Suprapubic skin (tissue), 4 donors: ENCODE data around the gene CENPM. TPM values are rescaled to one million over a fixed set of nuclear protein-coding genes. Genes with fewer than 3 reads are reported as not detected.

Experiments used
- DNase-seq, 2 donors: peaks; one replicate each; pipeline ENCODE4 v3.0.0-alpha.2; 2019; ENCODE audit warnings: low spot score in 2 of 2
- H3K27ac ChIP-seq: fragments of 200-600 bp; sonication (generic); one replicate; pipeline ENCODE4 v1.5.1; 2019
- H3K27me3 ChIP-seq: fragments of 200-600 bp; sonication (generic); one replicate; pipeline ENCODE4 v1.5.1; 2019
- H3K36me3 ChIP-seq: fragments of 200-600 bp; sonication (generic); one replicate; pipeline ENCODE4 v1.5.1; 2019
- H3K4me1 ChIP-seq: fragments of 200-600 bp; sonication (generic); one replicate; pipeline ENCODE4 v1.5.1; 2019
- H3K4me3 ChIP-seq: fragments of 200-600 bp; sonication (generic); one replicate; pipeline ENCODE4 v1.5.1; 2019; ENCODE audit warnings: mild to moderate bottlenecking
- H3K9me3 ChIP-seq: fragments of 200-600 bp; sonication (generic); one replicate; pipeline ENCODE4 v1.5.1; 2019
- EP300 ChIP-seq: sonication (generic); formaldehyde crosslinking; IDR thresholded peaks from one replicate; pipeline ENCODE4 v1.6.1; 2017; ENCODE audit warnings: antibody characterized with exemption
- POLR2A ChIP-seq, 2 donors: fragments of 450-650 bp; IDR thresholded peaks; one replicate each; pipeline ENCODE4 v1.6.1; 2017; ENCODE audit warnings: antibody characterized with exemption in 2 of 2, mild to moderate bottlenecking in 2 of 2, moderate library complexity in 2 of 2
- POLR2AphosphoS5 ChIP-seq, 3 donors: sonication (generic); formaldehyde crosslinking; IDR thresholded peaks; one replicate each; pipeline ENCODE4 v1.6.1; 2017; ENCODE audit warnings: antibody characterized with exemption in 3 of 3
- whole genome bisulfite sequencing: methylation state at CpG from one replicate; pipeline ENCODE4 v1.1.5; 2018; 5-methylcytosine and 5-hydroxymethylcytosine counted together
- total RNA-seq, 4 donors: library from RNA; depleted of rRNA; stranded (reverse); fragments of >200 nt; gene quantifications; one replicate each; pipeline ENCODE4 v1.1.0, GENCODE V29; 2016
- TF ChIP-seq, protein P1 (sequence below), 2 donors: fragments of 200-600 bp in 1 of 2; fragments of 450-650 bp in 1 of 2; sonication (generic) in 1 of 2; IDR thresholded peaks; one replicate each; pipeline ENCODE4 v1.5.1; 2016 to 2019; ENCODE audit warnings: antibody characterized with exemption in 2 of 2, mild to moderate bottlenecking in 1 of 2, moderate library complexity in 1 of 2

Gene CENPM
- total RNA-seq, 4 donors from 2014 or later, result 8.8 to 16.5 (median 9.2) TPM

- Histone ChIP-seq H3K9me3 (no peaks in the 10 kb centered on the region), H3K27ac (no peak overlapping the region), H3K27me3 (no peaks in the 10 kb centered on the region), H3K4me1 (no peaks in the 10 kb centered on the region), H3K36me3 (no peaks in the 10 kb centered on the region), H3K4me3 (no peak overlapping the region)
- TF ChIP-seq, protein P1, sequence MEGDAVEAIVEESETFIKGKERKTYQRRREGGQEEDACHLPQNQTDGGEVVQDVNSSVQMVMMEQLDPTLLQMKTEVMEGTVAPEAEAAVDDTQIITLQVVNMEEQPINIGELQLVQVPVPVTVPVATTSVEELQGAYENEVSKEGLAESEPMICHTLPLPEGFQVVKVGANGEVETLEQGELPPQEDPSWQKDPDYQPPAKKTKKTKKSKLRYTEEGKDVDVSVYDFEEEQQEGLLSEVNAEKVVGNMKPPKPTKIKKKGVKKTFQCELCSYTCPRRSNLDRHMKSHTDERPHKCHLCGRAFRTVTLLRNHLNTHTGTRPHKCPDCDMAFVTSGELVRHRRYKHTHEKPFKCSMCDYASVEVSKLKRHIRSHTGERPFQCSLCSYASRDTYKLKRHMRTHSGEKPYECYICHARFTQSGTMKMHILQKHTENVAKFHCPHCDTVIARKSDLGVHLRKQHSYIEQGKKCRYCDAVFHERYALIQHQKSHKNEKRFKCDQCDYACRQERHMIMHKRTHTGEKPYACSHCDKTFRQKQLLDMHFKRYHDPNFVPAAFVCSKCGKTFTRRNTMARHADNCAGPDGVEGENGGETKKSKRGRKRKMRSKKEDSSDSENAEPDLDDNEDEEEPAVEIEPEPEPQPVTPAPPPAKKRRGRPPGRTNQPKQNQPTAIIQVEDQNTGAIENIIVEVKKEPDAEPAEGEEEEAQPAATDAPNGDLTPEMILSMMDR (IDR thresholded peaks at IDR 0.05), result no peak
- no peak for TF ChIP-seq POLR2A (IDR thresholded peaks at IDR 0.05)
- TF ChIP-seq POLR2AphosphoS5 (IDR thresholded peaks at IDR 0.05), result no peak
- no peak for TF ChIP-seq EP300
- 84% methylated on average over 5 of the region's 5 CpGs for WGBS
- DNase-seq, result peak in 1 of 2 donors; percentile 46
These were observed 40.3 kb upstream of the CENPM start for GRCh38 chr22:41987276-41987675.

- Histone ChIP-seq H3K9me3 (no peaks in the 10 kb centered on the region), H3K36me3 (no peaks in the 10 kb centered on the region), H3K27ac (no peak overlapping the region)
These were observed 36.8 kb upstream of the CENPM start for GRCh38 chr22:41983513-41984405.

DNA sequence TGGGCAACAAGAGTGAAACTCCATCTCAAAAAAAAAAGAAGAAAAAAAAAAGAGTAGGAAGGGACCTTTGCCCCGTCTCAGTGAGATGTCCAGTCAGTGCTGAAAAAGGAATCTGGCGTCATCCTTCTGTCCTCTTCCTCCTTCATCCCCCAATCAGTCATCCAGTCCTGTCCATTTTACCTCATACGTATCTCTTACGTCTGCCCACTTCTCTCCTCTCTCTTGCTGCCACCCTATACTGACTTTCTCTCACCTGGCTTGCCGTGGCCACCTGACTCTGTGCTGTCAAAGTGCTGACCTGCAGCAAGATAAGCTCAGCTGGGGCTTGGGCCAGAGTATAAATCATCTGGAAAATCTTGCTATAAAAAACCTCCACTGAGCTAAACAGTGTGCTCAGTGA is 35.9 kb upstream of the CENPM start:
- Histone ChIP-seq H3K36me3 (no peaks in the 10 kb centered on the region), H3K27me3 (peaks cover 4% of the 10 kb centered on the region), H3K4me3 (no peak overlapping the region), H3K9me3 (no peaks in the 10 kb centered on the region), H3K27ac (no peak overlapping the region), H3K4me1 (peaks cover 3% of the 10 kb centered on the region)
- no peak for DNase-seq
- TF ChIP-seq EP300 (no peak), POLR2A (IDR thresholded peaks at IDR 0.05) (no peak)
- WGBS, result 78% methylated on average over 5 of the region's 5 CpGs

More at GRCh38 chr22:41983513-41984405, 36.8 kb upstream of the CENPM start:
- TF ChIP-seq POLR2AphosphoS5 (IDR thresholded peaks at IDR 0.05) (no peak), POLR2A (IDR thresholded peaks at IDR 0.05) (no peak), EP300 (no peak)
- TF ChIP-seq, protein P1 (IDR thresholded peaks at IDR 0.05), result no peak
- no peak overlapping the region for H3K4me3 ChIP-seq
- DNase-seq, result no peak
- no peaks in the 10 kb centered on the region for H3K27me3 ChIP-seq
- 67% methylated on average over 6 of the region's 6 CpGs for WGBS
- peaks cover 3% of the 10 kb centered on the region for H3K4me1 ChIP-seq

DNA sequence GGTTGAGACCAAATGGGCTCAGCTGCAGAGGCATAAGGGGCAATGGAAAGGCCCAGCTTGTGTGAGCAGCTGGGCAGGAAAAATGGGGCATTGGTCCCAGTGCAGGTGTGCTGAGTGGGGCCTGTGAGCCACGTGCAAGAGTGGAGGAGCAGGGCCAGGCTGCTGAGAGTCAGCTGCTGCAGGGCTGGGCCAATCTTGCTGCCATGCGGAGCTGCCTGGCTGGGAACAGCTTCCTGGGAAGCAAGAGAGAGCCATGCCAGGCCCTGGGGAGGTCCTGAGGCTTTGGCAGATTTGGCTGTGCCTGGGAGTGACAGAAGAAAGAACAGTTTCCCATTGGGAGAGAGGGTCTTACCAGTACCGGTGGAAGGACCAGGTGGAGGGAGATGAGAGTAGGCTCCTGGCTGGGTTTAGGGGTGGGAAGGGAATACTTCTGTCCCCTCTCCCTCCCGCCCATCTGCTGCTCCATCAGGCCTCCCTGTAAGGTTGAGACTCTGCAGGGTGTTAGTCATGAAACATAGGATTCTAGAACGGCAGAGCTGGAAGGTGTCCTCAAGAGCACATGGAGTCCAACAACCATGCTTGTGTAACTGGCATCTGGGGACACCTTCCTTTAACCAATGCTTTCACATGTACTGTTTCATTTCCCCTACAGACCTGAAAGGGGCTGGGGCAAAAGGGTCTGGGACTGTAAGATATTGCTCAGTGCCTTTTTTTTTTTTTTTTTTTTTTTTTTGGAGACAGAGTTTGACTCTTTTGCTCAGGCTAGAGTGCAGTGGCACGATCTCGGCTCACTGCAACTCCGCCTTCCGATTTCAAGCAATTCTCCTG is 32.7 kb upstream of the CENPM start:
- H3K36me3 ChIP-seq, result no peaks in the 10 kb centered on the region
- 58% methylated on average over 8 of the region's 9 CpGs for WGBS

DNA sequence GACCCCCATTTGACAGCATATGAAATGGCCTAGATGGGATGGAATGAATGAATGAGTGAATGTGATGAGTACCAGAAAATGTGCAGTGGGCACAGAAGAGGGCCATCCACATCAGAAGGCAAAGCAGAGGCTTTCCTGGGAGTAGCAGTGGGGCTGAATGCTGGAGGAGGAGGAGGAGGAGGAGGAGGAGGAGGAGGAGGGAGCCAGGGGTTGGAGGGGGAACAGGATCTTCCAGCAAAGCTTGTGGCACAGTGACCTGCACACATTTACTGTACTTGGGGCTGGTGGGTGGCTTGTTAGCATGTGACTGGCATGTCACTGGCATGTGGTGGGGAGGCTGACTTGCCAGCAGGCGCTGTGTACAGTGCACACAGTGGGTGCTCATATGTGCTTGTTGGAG is 31.8 kb upstream of the CENPM start:
- H3K27me3 ChIP-seq, result peaks cover 42% of the 10 kb centered on the region
- WGBS, result 80% methylated on average over 1 of the region's 1 CpG
- no peak for DNase-seq

More for the DNA sequence above, 32.7 kb upstream of the CENPM start:
- H3K4me1 ChIP-seq, result peaks cover 19% of the 10 kb centered on the region
- TF ChIP-seq, protein P1 (IDR thresholded peaks at IDR 0.05), result no peak
- TF ChIP-seq POLR2AphosphoS5 (IDR thresholded peaks at IDR 0.05) (no peak), POLR2A (IDR thresholded peaks at IDR 0.05) (no peak), EP300 (no peak)
- H3K9me3 ChIP-seq, result no peaks in the 10 kb centered on the region
- no peak for DNase-seq
- no peak overlapping the region for H3K27ac ChIP-seq
- H3K27me3 ChIP-seq, result peaks cover 34% of the 10 kb centered on the region
- no peak overlapping the region for H3K4me3 ChIP-seq

More for the DNA sequence above, 31.8 kb upstream of the CENPM start:
- Histone ChIP-seq H3K27ac (no peak overlapping the region), H3K9me3 (no peaks in the 10 kb centered on the region), H3K4me1 (peaks cover 19% of the 10 kb centered on the region), H3K36me3 (no peaks in the 10 kb centered on the region), H3K4me3 (no peak overlapping the region)
- TF ChIP-seq POLR2A (IDR thresholded peaks at IDR 0.05), result no peak
- TF ChIP-seq, protein P1 (IDR thresholded peaks at IDR 0.05), result no peak
- TF ChIP-seq POLR2AphosphoS5 (IDR thresholded peaks at IDR 0.05), result no peak
- TF ChIP-seq EP300, result no peak
